GM19438 (cell line): Measurements from ENCODE around the gene APP.

Experiments used
- ATAC-seq: cut with Tn5 transposase; IDR thresholded peaks from one replicate; pipeline ENCODE4 v1.9.1; 2021; ENCODE audit warnings: low read depth; ENCODE audit not compliant: unreplicated experiment

The APP gene

DNA sequence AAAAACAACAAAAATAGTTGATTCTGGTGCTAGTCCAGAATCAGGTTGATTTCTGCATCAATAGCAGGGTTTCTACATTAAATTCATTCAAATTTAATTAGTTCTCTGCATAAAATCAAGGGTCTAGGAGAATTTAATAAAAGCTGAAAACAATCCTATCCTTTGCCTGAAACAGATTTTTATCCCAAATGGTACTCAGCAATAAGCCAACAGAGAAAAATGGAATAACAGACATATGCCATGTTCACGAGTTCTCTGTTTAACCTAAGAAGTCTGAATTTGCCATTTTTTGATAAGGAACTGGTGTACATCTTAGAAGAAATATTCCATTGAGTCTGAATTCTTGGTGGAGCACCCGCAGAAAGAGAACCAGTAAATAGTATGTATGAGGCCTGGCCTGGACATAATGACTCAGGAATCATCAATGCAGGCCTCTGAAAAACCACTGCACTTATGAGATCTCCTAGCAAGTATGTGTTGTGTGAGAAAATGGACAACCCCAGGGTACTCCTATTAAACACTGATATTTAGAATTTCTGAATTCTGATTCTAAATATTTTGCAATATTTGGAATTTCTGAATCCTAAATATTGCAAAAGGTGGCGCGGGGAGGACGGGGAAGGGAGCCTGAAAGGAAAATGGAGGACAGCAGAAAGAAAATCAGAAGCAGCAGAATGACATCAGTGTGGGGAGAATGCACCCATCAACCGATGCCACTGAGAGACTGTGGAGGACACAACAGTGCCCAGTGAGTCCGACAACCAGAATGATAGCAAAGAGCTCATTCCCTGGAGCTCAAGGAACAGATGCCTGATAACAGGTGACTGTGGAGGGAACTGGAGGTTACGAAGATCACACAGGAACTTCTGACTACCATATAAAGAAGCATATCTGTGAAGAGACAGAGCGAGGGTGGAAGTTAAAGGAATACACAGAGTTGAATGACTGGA is 97.6 kb downstream of the APP start:
- no peak for ATAC-seq

DNA sequence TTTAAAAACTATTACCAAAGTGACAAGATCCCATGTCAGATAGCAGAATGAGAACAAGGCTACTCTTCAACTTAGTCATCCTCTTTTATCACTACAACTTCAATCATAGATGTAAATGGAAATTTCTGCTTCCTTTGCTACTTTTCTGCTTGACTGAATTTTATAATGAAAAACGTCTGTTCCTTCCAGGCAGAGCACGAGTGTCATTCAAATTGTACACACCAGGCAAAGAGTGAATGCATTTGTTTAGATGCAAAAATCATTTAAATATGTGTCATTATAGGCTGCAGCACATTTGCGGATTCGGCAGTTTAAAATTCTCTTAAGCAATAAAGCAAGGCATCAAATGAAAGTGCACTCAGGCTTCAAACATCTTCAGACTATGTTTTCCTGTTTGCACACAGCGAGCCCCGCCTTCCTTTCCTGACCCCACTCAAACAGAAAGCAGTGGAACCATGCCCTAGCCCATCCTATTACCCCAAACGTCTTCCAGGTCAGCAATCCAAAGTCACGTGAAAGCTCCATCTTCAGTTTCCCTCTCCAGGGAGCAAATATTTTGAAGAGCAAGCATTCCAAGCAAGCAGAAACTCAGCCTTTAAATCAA is 99.6 kb downstream of the APP start:
- no peak for ATAC-seq

DNA sequence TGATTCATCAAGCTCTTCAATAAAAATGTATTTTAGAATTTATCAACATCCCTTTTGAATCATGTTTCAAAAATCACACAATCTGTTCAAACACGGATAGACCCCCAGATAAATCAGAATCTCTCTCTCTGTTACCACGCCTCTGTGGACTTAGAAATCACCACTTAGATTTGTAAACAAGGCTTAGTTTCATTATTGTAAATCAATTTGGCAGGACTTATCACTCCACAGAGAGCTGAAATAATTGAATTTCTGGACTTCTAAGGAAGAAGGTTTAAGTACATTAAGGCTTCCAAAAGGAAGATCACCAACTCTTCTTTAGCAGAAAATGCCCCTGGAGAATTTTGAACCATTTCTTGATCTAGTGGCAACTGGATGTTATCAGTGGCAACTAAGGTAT is 100.4 kb downstream of the APP start:
- no peak for ATAC-seq

DNA sequence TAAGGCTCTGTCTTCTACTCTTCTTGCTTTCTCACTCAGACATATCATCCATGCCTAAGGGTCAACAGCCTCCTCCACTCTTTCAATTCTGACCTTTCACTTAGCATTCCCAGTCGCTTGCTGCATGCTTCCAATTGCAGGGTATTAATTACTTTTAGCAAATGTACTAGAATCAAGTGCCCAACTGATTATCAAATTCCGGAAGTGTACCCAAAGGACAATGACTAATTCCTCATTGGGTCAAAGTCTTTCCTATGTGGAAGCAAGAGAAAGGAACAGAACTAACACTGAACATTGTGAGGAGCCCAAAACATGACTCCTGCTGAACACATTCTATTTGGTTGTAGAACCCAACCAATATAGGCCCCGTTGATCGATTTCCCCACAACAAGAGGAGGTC is 101.8 kb downstream of the APP start:
- no peak for ATAC-seq

- no peak for ATAC-seq
Measured at GRCh38 chr21:26067836-26068594, 102.6 kb downstream of the APP start.

DNA sequence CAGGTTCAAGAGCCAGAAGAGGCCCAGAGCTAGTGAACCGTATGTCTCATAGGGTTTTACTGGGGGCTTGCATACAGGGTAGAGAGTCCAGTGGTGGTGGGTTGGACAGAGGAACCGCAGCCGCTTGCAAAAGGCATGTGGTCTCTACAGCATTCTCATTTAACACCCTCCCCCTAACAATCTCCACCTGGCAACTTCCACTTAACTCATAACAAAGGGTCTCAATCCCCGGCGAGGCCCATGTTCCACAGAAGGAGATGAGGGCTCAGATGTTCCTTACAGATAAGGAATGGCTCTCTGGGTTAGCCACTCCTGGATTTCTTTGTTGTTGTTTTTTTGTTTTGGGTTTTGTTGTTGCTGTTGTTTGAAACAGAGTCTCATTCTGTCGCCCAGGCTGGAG is 106.1 kb downstream of the APP start:
- no peak for ATAC-seq

GRCh38 chr21:26061437-26061836 is 109.1 kb downstream of the APP start:
- ATAC-seq: no peak

DNA sequence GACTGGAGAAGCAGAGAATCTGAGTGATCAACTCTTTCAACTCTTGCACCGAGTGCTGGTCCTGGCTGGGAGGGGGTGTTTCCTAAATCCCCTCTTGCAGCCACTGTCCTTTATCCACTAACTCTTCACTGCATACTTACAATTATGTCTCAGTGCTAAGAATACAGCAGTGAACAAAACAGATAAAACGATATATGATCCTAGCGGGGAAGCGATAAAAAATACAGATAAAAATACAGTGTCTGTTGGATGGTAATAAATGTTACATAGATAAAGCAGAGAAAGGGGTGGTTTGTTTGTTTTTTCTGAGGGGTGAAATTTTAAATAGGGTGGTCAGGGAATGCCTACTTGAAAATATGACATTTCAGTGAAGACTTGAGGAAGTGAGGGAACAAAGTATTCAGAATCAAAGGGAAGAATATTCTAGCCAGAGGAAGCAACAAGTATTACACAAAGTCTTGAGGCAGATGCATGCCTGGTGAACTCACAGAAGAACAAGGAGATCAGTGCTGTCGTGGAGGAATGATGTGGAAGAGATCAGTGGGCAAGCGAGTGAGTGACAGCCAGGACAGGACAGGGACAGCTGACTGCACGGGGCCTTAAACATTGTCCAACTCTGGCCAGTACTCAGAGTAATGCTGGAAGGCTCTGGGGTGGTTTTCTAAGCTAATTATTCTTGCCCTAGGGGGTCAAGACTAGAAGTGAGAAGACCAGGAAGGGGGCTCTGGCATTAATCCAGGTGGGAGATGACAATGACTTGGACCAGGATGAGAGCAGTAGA is 110.0 kb downstream of the APP start:
- no peak for ATAC-seq

- no peak for ATAC-seq
Measured at GRCh38 chr21:26057477-26058170, 112.9 kb downstream of the APP start.

GRCh38 chr21:26055841-26056264 is 114.7 kb downstream of the APP start:
- ATAC-seq: no peak

- ATAC-seq: no peak
Measured at GRCh38 chr21:26055010-26055409, 115.6 kb downstream of the APP start.

- no peak for ATAC-seq
Measured at GRCh38 chr21:26052057-26052456, 118.5 kb downstream of the APP start.

DNA sequence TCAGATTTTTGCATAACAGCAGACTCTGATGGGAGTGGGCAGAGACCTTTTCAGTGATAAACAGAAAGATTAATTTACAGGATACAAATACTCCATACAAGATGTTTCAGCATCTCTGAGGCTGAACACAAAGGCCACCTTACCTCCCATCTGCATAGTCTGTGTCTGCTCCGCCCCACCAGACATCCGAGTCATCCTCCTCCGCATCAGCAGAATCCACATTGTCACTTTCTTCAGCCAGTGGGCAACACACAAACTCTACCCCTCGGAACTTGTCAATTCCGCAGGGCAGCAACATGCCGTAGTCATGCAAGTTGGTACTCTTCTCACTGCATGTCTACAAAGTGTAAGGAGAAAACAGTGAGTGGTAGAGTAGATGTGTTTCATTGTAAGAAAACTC is 119.7 kb downstream of the APP start:
- no peak for ATAC-seq

GRCh38 chr21:26049803-26050202 is 120.8 kb downstream of the APP start:
- no peak for ATAC-seq

GRCh38 chr21:26047279-26047967 is 123.1 kb downstream of the APP start:
- no peak for ATAC-seq

DNA sequence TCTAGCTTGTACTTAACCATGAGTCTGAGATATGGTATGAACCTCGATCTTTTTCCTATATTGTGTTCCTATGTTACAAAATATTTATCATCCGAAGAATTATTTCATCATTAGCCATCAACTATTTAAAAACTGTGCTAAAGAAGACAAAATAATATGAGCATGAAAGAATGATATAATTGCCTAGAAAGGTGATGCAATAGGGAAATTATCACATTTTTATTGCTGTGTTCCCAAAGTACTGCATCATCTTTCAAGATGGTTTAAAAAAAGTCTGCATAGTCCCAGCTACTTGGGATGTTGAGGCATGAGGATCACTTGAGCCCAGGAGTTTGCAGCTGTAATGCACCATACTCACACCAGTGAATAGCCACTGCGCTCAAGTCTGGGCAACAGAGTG is 126.7 kb downstream of the APP start:
- no peak for ATAC-seq

GRCh38 chr21:26042181-26042876 is 128.2 kb downstream of the APP start:
- ATAC-seq: no peak

- ATAC-seq: no peak
Measured at GRCh38 chr21:26041431-26042180, 129.0 kb downstream of the APP start.
